K562 (cell line): ENCODE measurements around the gene LAMA2. TPM values are rescaled to one million over a fixed set of nuclear protein-coding genes. Genes with fewer than 3 reads are reported as not detected.

Experiments
- ARID3A ChIP-seq: IDR thresholded peaks from 2 replicates; pipeline ENCODE4 v1.6.1; 2012; ENCODE audit warnings: low read depth, low read length, improper control_type of control experiment, borderline replicate concordance
- DDX20 ChIP-seq: fragments of 450-650 bp; IDR thresholded peaks from 2 replicates; pipeline ENCODE4 v1.6.1; 2016; ENCODE audit warnings: missing genetic modification characterization, low read depth, mild to moderate bottlenecking, missing compliant biosample characterization, moderate library complexity
- E2F6 ChIP-seq, 2 experiments: IDR thresholded peaks; 2 replicates each; pipeline ENCODE4 v1.6.1; 2011; ENCODE audit warnings: borderline replicate concordance in 1 of 2, control low read depth in 1 of 2, low read depth in 1 of 2, low read length in 1 of 2, mild to moderate bottlenecking in 1 of 2, mixed read lengths in 1 of 2, moderate library complexity in 1 of 2; ENCODE audit not compliant: insufficient read depth in 1 of 2, insufficient read length in 1 of 2, poor library complexity in 1 of 2, severe bottlenecking in 1 of 2; ENCODE audit errors: extremely low read depth in 1 of 2
- FOXK1 ChIP-seq: sonication (generic); formaldehyde crosslinking; IDR thresholded peaks from 2 replicates; pipeline ENCODE4 v1.8.0; 2022; ENCODE audit warnings: missing genetic modification reagents, mild to moderate bottlenecking, borderline replicate concordance
- GATA2 ChIP-seq: sonication (generic); formaldehyde crosslinking; IDR thresholded peaks from 2 replicates; pipeline ENCODE4 v1.4.0; 2020; ENCODE audit warnings: mild to moderate bottlenecking, missing genetic modification reagents
- HINFP ChIP-seq: fragments of 450-650 bp; conservative IDR thresholded peaks from 2 replicates; pipeline ENCODE4 v1.6.1; 2016; ENCODE audit warnings: missing genetic modification characterization, low read depth, mild to moderate bottlenecking, control low read depth, missing compliant biosample characterization
- RBM15 ChIP-seq: fragments of 200-400 bp; formaldehyde crosslinking; IDR thresholded peaks from 2 replicates; pipeline ENCODE4 v1.6.1; 2018; ENCODE audit warnings: mild to moderate bottlenecking, low read length, moderate library complexity; ENCODE audit not compliant: insufficient read depth
- RREB1 ChIP-seq: fragments of 250-450 bp; sonication (Bioruptor Pico); IDR thresholded peaks from 2 replicates; pipeline ENCODE4 v1.4.0; 2020
- SIRT6 ChIP-seq: IDR thresholded peaks from one replicate; pipeline ENCODE4 v1.6.1; 2012; ENCODE audit warnings: low read depth, mild to moderate bottlenecking, control low read depth, inconsistent platforms, low read length, moderate library complexity
- SMARCC2 ChIP-seq: fragments of 450-650 bp; IDR thresholded peaks from 2 replicates; pipeline ENCODE4 v1.6.1; 2017; ENCODE audit warnings: antibody characterized with exemption, moderate library complexity, mild to moderate bottlenecking, low read depth
- THAP12 ChIP-seq: fragments of 250-450 bp; sonication (Bioruptor Pico); IDR thresholded peaks from 2 replicates; pipeline ENCODE4 v1.9.0; 2021; ENCODE audit warnings: mild to moderate bottlenecking, inconsistent platforms
- ZBTB7A ChIP-seq: IDR thresholded peaks from 2 replicates; pipeline ENCODE4 v1.6.1; 2011; ENCODE audit warnings: low read depth, mild to moderate bottlenecking, low read length, moderate library complexity, borderline replicate concordance; ENCODE audit not compliant: control insufficient read depth
- ZEB2 ChIP-seq: fragments of 450-650 bp; IDR thresholded peaks from 2 replicates; pipeline ENCODE4 v1.6.1; 2016
- polyA plus RNA-seq, 8 experiments: library from polyadenylated mRNA; depleted of rRNA in 4 of 8; stranded (reverse) in 5 of 8; unstranded in 3 of 8; fragments of >200 nt; fragmentation: Nextera tagmentation in 2 of 8; fragmentation: Illumina TruSeq in 1 of 8; extraction: Ambion mirVana in 2 of 8; extraction: Trizol in 1 of 8; gene quantifications; 2 replicates each; pipeline versions ENCODE4 v1.2.1 to v1.2.3, GENCODE V29; 2011 to 2014; ENCODE audit warnings: inconsistent platforms in 1 of 8, missing spikeins in 1 of 8
- total RNA-seq, 7 experiments: library from RNA; depleted of rRNA in 6 of 7; stranded (reverse); fragments of >200 nt in 6 of 7; fragmentation: Illumina TruSeq in 2 of 7; extraction: Trizol in 2 of 7; gene quantifications; 2 replicates each; pipeline versions ENCODE4 v1.2.1 to v1.2.3, GENCODE V29; 2011 to 2021; ENCODE audit warnings: low replicate concordance in 1 of 7

LAMA2 gene
- total and polyA plus RNA-seq, 9 of the 15 experiments (the other 6 are each of a cell fraction or from before 2014, with no cell fraction given): 0.04 to 1.5 (median 0.36) TPM

GRCh38 chr6:129495652-129496051 lies 612.7 kb downstream of the LAMA2 start (continued):
- TF ChIP-seq RREB1 (CRISPR knock-in tag): no peak
- no peak for TF ChIP-seq SIRT6
- no peak for TF ChIP-seq SMARCC2
- TF ChIP-seq FOXK1 (CRISPR knock-in tag): no peak
- TF ChIP-seq DDX20: no peak
- no peak for TF ChIP-seq ZEB2
- no peak for TF ChIP-seq GATA2 (CRISPR knock-in tag)
- TF ChIP-seq ARID3A: no peak
- no peak for TF ChIP-seq THAP12 (CRISPR knock-in tag)
- TF ChIP-seq E2F6 (IDR thresholded peaks at IDR 0.05; ENCODE audit: borderline replicate concordance in 1 of 2, extremely low read depth in 1 of 2, insufficient read depth in 1 of 2, insufficient read length in 1 of 2, low read depth in 1 of 2, low read length in 1 of 2, poor library complexity in 1 of 2, severe bottlenecking in 1 of 2): no peak
- no peak for TF ChIP-seq HINFP (tag)
- TF ChIP-seq ZBTB7A: no peak
- no peak for TF ChIP-seq RBM15
